ENCODE results near the gene MRPL58.
"Not testable (repeated sequence)": the region's sequence is repeated elsewhere in the genome, so short reads cannot be mapped to it uniquely, and the experiment has no call there.

MRPL58 gene

DNA sequence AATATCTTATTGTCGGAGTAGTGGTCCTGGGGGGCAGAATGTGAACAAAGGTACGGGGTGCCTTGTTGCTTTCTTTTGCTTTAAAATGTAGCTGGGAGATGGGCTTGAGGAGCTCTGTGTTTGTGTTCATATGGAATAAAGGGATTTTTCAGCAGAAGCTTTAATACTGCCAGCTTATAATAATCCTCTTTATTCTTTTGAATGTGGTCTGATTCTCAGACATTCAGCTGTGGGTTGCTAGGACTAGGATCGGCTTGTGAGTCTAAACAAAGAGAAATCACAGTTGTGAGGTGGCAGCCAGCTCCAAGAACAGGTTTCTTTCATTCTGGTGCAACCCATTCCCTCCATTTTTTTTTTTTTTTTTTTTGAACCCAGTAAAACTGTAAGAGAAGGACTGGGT is 7.2 kb downstream of the MRPL58 start:
- DNase-seq: no peak

DNA sequence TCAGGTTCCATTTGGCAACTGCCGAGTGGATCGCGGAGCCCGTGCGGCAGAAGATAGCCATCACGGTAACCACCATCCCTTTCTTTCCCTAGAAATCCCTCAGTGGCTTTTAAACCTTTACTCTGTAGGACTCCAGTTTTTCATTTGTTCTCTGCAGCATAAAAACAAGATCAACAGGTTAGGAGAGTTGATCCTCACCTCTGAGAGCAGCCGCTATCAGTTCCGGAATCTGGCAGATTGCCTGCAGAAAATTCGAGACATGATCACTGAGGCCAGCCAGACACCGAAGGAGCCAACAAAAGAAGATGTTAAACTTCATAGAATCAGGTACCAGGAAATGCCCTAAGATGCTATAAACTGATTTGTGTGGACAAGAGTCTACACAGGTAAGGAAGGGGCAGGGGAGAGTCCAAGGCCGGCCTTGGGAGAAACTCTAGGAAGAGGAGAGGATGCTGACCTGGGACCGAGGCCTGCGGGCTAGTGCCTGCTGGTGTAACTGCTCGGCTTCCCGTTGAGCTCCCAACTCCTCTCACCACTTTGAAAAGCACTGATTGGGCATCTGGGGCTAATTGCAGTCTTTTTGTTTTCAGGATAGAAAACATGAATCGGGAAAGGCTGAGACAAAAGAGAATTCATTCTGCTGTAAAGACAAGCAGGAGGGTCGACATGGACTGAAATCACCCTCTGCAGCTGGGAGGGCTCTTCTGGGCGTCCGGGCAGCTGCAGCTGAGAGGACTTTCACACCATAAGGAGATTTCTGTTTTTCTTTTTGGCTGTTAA is 8.1 kb downstream of the MRPL58 start:
- no peak for DNase-seq

DNA sequence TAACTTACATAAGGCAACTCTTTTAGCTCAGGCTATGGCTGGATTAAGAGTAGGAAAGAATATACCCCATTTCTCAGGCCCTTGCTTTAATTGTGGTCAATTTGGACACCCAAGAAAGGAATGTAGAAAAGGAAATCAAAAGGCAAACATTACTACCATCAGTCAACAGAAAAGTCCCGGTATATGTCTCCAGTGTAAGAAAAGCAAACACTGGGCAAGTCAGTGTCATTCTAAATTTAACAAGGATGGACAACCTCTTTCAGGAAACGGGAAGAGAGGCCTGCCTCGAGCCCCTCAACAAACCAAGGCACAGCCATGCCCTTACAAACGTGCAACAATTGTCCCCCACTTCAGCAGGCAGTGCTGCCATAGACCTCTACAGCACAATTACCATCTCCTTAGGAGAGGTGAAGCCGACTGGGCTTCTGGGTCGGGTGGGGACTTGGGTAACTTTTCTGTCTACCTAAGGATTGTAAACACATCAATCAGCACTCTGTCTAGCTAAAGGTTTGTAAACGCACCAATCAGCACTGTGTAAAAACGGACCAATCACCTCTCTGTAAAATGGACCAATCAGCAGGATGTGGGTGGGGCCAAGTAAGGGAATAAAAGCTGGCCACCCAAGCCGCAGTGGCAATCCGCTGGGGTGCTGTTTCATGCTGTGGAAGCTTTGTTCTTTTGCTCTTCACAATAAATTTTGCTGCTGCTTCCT is 12.4 kb downstream of the MRPL58 start:
- no peak for DNase-seq

- DNase-seq: not testable (repeated sequence)
Measured at GRCh38 chr17:75025398-75025734, 12.9 kb downstream of the MRPL58 start.

DNA sequence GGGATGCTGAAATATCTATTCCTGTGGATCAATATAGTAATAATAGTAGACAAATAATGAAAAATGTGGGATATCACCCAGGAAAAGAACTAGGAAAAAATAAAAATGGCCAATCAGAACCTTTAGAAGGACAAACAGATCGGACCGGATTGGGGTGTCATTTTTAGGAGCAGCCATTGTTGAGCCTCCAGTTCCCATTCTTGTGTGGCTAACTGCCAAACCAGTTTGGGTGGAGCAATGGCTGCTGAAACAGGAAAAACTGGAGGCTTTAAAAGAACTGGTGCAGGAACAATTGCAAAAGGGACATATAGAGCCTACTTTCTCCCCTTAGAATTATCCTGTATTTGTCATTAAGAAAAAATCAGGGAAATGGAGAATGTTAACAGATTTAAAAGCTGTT is 14.2 kb downstream of the MRPL58 start:
- not testable (repeated sequence) for DNase-seq

DNA sequence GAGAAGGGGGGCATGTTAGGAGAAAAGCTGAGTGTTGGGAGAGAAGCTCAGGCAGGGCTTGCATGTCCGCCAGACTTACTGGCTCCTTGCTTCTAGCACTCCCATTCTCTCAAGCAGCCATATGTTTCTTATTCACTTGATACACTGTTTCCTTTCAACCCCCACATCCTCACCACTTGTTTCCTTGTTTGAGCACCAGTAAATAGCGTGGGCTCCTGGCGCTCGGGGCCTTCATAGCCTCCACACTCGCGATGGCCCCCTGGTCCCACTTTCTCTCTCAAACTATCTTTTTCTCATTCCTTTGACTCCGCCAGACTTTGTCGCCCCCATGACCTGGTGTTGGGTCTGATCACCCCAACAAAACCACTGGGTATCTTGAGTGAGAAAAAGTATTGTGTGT is 17.7 kb downstream of the MRPL58 start:
- no peak for DNase-seq

DNA sequence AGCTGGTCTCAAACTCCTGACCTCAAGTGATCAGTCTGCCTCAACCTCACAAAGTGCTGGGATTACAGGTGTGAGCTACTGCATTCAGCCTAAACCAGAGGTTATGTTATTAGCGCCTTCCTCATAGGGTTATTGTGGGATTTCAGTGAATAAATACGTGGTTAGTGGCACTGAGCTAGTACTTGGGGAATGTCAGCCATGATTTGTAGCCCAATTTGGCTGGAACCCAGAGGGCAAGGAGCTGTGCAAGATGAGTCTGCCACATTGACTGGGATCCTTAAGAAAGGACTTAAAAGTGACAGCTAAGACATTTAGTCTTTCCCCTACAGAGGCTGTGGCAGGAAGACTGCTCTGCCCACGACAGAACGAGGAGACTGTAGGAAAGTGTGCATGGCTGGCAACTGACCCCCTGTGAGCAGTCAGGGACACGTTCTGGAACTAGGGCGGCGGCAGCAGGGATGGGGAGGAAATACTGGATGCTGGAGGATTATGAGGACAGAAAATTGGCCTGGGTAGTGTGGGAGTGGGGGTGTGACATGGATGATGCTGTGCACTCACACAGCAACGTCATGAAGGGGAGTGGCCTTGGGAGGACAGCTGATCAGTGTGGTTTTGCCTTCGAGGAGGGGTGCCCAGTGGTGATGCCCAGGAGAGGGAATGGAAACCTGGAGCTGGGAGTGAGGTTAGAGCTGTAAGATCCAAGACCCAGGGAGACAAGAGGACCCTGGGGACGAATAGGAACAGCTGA is 19.7 kb downstream of the MRPL58 start:
- DNase-seq: peak; percentile 81

DNA sequence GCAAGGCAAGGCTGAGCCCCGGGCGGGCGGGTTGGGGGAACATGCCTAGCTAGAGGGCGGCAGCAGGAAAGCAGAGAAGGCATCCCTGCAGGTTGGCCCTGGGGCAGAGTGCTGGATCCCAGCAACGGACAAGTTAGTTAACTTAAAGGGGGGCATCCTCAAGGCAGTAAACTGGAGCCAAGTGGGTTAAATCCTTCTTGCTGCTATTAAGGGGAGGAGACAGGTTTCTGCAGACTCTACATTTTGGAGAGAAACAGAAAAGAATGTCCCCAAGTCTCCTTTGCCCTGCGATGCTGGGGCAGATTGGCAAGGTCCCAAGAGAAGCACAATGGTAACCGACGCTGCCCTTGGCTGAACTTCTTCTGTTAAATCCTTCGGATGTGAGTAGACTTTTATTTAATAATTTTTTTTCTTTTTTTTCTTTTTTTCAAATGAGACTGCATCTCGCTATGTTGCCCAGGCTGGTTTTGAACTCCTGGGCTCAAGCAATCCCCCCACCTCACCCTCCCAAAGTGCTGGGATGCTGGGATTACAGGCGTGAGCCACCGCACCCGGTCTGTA is 20.3 kb downstream of the MRPL58 start:
- peak; percentile 61 for DNase-seq

- DNase-seq: peak; percentile 93
Measured at GRCh38 chr17:75033346-75034235, 21.1 kb downstream of the MRPL58 start.

- peak; percentile 96 for DNase-seq
Measured at GRCh38 chr17:75034236-75034908, 21.9 kb downstream of the MRPL58 start.

DNA sequence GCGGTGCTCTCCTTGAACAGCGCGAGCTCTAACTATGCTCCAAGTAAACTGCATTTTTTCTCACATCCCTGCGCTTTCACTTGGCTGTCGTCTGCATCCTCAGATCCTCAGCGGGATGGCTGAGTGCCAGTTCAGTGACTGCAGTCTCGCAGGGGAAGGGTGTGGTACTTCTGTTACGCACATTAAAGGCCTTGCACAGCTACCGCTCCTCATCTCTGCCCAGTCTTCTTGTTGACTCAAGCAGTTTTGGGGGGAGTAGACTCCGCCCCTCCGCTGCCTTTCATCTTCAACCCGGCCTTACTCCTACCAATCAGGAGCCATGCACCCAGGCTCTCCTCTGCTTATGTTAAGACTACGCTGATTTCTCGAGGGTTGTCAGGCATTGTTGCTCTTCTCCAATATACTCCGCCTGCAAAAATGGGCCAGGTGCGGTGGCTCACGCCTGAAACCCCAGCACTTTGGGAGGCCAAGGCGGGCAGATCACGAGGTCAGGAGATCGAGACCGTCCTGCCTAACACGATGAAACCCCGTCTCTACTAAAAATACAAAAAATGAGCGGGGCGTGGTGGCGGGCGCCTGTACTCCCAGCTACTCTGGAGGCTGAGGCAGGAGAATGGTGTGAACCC is 24.3 kb downstream of the MRPL58 start:
- DNase-seq: peak; percentile 91

- no peak for DNase-seq
Measured at GRCh38 chr17:75039238-75039637, 26.8 kb downstream of the MRPL58 start.

GRCh38 chr17:75041656-75042280 is 29.3 kb downstream of the MRPL58 start:
- DNase-seq: no peak

- not testable (repeated sequence) for DNase-seq
Measured at GRCh38 chr17:75043789-75044188, 31.3 kb downstream of the MRPL58 start.

- DNase-seq: no peak
Measured at GRCh38 chr17:75044716-75045115, 32.2 kb downstream of the MRPL58 start.

DNA sequence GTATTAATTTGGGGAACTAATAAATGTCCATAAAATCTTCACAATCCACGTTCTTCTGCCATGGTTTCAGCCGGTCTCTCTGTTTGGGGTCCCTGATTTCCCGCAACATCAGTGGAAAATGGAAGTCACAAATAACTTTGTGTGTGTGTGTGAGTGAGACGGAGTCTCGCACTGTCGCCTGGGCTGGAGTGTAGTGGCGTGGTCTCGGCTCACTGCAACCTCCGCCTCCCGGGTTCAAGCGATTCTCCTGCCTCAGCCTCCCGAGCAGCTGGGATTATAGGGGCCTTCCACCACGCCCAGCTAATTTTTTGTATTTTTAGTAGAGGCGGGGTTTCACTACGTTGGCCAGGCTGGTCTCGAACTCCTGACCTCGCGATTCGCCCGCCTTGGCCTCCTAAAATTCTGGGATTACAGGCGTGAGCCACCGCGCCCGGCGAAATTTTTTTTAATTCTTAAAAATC is 33.5 kb downstream of the MRPL58 start:
- not testable (repeated sequence) for DNase-seq

GRCh38 chr17:75046407-75047289 is 34.2 kb downstream of the MRPL58 start, which contains the start of the genes ATP5PD and KCTD2:
Gene ATP5PD (minus strand): TSS chr17:75046969. CDS start chr17:75042650, 4,319 bp downstream.
Gene KCTD2 (plus strand): TSS chr17:75047225. CDS start chr17:75047251, 26 bp downstream.
- peak; percentile 98 for DNase-seq

DNA sequence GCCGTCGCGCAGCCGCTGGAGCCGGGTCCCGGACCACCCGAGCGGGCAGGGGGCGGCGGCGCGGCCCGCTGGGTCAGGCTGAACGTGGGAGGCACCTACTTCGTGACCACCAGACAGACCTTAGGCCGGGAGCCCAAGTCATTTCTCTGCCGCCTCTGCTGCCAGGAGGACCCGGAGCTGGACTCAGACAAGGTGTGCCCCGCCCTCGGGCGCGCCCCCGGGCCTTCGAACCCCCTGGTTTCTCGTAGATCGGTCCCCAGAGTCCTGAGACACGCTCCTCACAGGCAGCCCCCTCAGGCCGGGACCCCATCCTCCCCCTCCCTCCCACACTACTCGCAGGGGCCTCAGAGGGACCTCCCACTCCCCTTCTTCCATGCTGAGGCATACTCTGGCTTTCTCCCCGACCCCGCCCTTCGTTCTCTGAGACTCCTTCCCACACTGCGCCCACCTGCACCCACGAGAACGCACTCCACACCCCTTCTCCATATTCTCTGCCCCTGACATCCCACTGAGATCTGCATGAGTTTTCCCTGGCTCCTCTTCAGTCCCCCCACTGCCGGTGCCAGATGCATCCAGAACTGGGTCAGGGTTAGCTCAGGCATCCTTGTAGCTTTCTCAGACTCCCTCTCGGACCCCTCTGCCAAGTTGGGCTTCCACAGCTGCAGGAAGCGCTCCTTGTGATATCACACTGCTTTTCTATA is 35.1 kb downstream of the MRPL58 start:
- peak; percentile 46 for DNase-seq

Measured in hematopoietic multipotent progenitor cell treated with erythropoietin and hydrocortisone succinate and interleukin-3 and kit ligand, for 6 days (in vitro differentiated cells).